ENCODE results near the gene NF1. TPM values are rescaled to one million over a fixed set of nuclear protein-coding genes. Genes with fewer than 3 reads are reported as not detected.

Gene NF1
- total RNA-seq, 4 donors from 2014 or later, result 23.6 to 47.3 (median 32.0) TPM

DNA sequence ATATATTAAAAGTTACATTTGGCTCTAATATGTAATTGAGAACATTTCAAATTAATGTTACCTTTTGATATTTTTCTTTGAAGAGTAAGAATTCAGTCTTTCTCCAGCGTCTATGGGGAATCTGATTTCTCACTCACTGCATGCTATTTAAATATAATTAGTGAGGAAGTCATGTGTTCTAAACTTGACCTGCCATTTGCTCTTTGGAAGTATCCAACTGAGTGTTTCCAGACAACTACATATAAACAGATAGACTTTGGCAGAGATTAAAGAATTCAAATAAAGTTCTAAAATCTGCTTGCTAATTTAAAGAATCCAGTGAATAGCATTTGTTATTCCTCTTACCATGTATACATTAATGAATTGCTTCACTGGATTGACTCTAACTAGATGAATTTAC, 178.7 kb downstream of the NF1 start:
- no peak overlapping the region for H3K27ac ChIP-seq
- no peak overlapping the region for H3K4me3 ChIP-seq
- no peak for DNase-seq
- ATAC-seq, result no peak
- TF ChIP-seq POLR2A (IDR thresholded peaks at IDR 0.05), result no peak
- TF ChIP-seq, protein P1, sequence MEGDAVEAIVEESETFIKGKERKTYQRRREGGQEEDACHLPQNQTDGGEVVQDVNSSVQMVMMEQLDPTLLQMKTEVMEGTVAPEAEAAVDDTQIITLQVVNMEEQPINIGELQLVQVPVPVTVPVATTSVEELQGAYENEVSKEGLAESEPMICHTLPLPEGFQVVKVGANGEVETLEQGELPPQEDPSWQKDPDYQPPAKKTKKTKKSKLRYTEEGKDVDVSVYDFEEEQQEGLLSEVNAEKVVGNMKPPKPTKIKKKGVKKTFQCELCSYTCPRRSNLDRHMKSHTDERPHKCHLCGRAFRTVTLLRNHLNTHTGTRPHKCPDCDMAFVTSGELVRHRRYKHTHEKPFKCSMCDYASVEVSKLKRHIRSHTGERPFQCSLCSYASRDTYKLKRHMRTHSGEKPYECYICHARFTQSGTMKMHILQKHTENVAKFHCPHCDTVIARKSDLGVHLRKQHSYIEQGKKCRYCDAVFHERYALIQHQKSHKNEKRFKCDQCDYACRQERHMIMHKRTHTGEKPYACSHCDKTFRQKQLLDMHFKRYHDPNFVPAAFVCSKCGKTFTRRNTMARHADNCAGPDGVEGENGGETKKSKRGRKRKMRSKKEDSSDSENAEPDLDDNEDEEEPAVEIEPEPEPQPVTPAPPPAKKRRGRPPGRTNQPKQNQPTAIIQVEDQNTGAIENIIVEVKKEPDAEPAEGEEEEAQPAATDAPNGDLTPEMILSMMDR (IDR thresholded peaks at IDR 0.05 in 4 of 5, conservative IDR thresholded peaks at IDR 0.05 in 1 of 5), result no peak
- in situ Hi-C loops (cut with MboI; ENCODE audit: low sequenced_read_pairs in 4 of 4) (no loop called here), intact Hi-C loops (cut with DNase I; ENCODE audit: low total_unique reads) (no loop called here)
- no peaks in the 10 kb centered on the region for H3K27me3 ChIP-seq
- peaks cover 2 to 10% of the 10 kb centered on the region in 2 donors for H3K4me1 ChIP-seq
- no peaks in the 10 kb centered on the region for H3K9me3 ChIP-seq
- no peaks in the 10 kb centered on the region for H3K36me3 ChIP-seq

DNA sequence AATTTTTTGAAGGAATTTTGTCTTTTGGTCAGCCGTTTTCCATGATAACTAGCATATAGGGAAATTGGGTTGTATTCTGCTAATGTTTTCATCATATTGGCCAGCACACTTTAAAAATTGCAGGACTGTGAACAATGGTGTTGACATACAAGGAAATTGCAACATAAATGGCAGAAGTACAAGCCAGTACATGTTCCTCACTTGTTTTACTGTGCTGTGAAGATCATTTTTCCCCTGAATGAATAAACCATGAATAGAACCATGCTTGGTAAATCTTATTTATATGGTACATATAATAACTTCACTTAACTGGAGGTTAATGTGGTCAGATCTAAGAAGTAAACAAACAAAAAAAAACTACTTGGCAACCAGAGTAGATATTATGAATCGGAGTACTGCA, 179.5 kb downstream of the NF1 start:
- H3K4me1 ChIP-seq, result peaks cover 2 to 7% of the 10 kb centered on the region in 2 donors
- no peak for DNase-seq
- peak; percentile 80 to 81 for ATAC-seq
- in situ Hi-C loops (cut with MboI; ENCODE audit: low sequenced_read_pairs in 4 of 4), result no loop called here
- TF ChIP-seq POLR2A (IDR thresholded peaks at IDR 0.05), result no peak
- TF ChIP-seq, protein P1 (IDR thresholded peaks at IDR 0.05 in 4 of 5, conservative IDR thresholded peaks at IDR 0.05 in 1 of 5), result no peak
- no peaks in the 10 kb centered on the region for H3K36me3 ChIP-seq
- H3K27me3 ChIP-seq, result no peaks in the 10 kb centered on the region
- intact Hi-C loops (cut with DNase I; ENCODE audit: low total_unique reads), result no loop called here
- H3K4me3 ChIP-seq, result no peak overlapping the region
- H3K9me3 ChIP-seq, result no peaks in the 10 kb centered on the region
- no peak overlapping the region for H3K27ac ChIP-seq

DNA sequence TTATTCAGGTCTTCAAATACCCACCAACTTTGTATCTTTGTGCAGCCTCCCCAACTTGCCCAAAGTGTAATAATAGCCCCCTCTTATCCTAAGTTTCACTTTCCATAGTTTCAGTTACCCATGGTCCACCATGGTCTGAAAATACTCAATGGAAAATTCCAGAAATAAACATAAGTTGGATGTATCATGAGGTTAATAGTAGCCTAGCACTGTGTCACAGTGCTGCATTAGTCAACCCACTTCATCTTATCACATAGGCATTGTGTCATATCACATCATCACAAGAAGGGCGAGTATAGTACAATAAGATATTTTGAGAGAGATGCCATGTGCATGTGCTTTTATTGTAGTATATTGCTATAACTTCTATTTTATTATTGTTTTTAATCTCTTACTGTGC, 180.3 kb downstream of the NF1 start:
- no peak overlapping the region for H3K27ac ChIP-seq
- intact Hi-C loops (cut with DNase I; ENCODE audit: low total_unique reads), result no loop called here
- ATAC-seq, result no peak

DNA sequence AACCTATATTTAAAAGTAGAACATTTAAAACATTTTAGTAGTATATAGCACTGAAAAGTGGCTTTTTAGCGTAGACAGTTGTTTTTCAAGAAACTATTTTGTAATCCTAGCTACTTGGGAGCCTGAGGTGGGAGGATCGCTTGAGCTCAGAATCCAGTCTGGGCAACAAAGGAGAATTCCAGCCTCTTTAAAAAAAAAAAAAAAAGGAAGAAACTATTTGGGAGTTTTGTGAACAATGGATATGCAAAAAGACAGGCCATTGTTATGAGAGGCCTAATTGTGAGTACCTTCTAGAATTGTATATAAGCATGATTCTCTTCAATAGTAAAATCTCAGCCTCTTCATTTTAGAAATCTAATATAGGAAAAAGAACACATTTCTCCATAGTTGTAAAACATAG, 184.6 kb downstream of the NF1 start:
- peaks cover 0 to 4% of the 10 kb centered on the region in 2 donors for H3K36me3 ChIP-seq
- H3K9me3 ChIP-seq, result no peaks in the 10 kb centered on the region
- H3K27me3 ChIP-seq, result no peaks in the 10 kb centered on the region
- intact Hi-C loops (cut with DNase I; ENCODE audit: low total_unique reads) (no loop called here), in situ Hi-C loops (cut with MboI; ENCODE audit: low sequenced_read_pairs in 4 of 4) (loop anchor here in 1 of 4 donors (25.0 kb wide), 1 partner anchor 92 kb away; no protein-coding TSS in a partner anchor)
- H3K4me3 ChIP-seq, result no peak overlapping the region
- peaks cover 0 to 1% of the 10 kb centered on the region in 2 donors for H3K4me1 ChIP-seq
- TF ChIP-seq POLR2A (IDR thresholded peaks at IDR 0.05), result no peak
- TF ChIP-seq, protein P1 (IDR thresholded peaks at IDR 0.05 in 4 of 5, conservative IDR thresholded peaks at IDR 0.05 in 1 of 5), result no peak
- no peak for ATAC-seq
- DNase-seq, result no peak
- no peak overlapping the region for H3K27ac ChIP-seq

More for the DNA sequence above, 180.3 kb downstream of the NF1 start:
- Histone ChIP-seq H3K36me3 (no peaks in the 10 kb centered on the region), H3K4me3 (no peak overlapping the region), H3K9me3 (no peaks in the 10 kb centered on the region), H3K4me1 (peaks cover 0 to 2% of the 10 kb centered on the region in 2 donors), H3K27me3 (no peaks in the 10 kb centered on the region)
- in situ Hi-C loops (cut with MboI; ENCODE audit: low sequenced_read_pairs in 4 of 4), result loop anchor here in 1 of 4 donors (25.0 kb wide), 1 partner anchor 88 kb away; no protein-coding TSS in a partner anchor
- TF ChIP-seq, protein P1 (IDR thresholded peaks at IDR 0.05 in 4 of 5, conservative IDR thresholded peaks at IDR 0.05 in 1 of 5), result no peak
- TF ChIP-seq POLR2A (IDR thresholded peaks at IDR 0.05), result no peak
- no peak for DNase-seq

DNA sequence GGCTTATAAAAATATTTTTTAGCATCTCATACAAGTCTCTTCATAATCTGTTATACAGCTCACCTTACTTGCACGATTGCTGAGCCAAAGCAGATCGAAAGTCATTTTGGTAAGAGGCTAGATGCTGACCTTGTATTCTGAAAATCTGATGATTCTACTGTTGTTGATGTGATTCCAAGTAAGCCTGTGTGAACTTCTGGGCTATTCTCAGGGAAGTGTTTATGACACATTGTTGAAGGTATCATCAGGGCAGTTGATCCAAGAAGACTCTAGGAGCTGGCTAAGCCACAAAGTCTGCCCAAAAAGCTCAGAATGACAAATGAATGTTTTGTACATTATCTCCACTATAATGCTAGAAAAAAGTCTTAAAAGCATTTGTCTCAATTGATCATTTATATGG, 186.3 kb downstream of the NF1 start:
- Histone ChIP-seq H3K27ac (no peak overlapping the region), H3K27me3 (no peaks in the 10 kb centered on the region), H3K4me1 (no peaks in the 10 kb centered on the region), H3K36me3 (peaks cover 0 to 4% of the 10 kb centered on the region in 2 donors), H3K4me3 (no peak overlapping the region), H3K9me3 (no peaks in the 10 kb centered on the region)
- TF ChIP-seq POLR2A (IDR thresholded peaks at IDR 0.05), result no peak
- TF ChIP-seq, protein P1 (IDR thresholded peaks at IDR 0.05 in 4 of 5, conservative IDR thresholded peaks at IDR 0.05 in 1 of 5), result no peak
- no peak for ATAC-seq
- no peak for DNase-seq
- intact Hi-C loops (cut with DNase I; ENCODE audit: low total_unique reads), result no loop called here
- in situ Hi-C loops (cut with MboI; ENCODE audit: low sequenced_read_pairs in 4 of 4), result loop anchor here in 1 of 4 donors (25.0 kb wide), 1 partner anchor 94 kb away; no protein-coding TSS in a partner anchor
